Fibroblast of skin of right quadriceps (primary cell): ENCODE measurements around the gene WNT9A.
"Not testable (repeated sequence)": the region's sequence is repeated elsewhere in the genome, so short reads cannot be mapped to it uniquely, and the experiment has no call there.

Experiments
- DNase-seq: peaks from one replicate; pipeline ENCODE4 v3.0.0-alpha.2; 2013

WNT9A gene, protein sequence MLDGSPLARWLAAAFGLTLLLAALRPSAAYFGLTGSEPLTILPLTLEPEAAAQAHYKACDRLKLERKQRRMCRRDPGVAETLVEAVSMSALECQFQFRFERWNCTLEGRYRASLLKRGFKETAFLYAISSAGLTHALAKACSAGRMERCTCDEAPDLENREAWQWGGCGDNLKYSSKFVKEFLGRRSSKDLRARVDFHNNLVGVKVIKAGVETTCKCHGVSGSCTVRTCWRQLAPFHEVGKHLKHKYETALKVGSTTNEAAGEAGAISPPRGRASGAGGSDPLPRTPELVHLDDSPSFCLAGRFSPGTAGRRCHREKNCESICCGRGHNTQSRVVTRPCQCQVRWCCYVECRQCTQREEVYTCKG

GRCh38 chr1:227947676-227948492 lies at the start of gene WNT9A:
TSS of gene WNT9A (minus strand) at chr1:227947932. CDS start at chr1:227947887, 45 bp downstream.
- peak; percentile 65 for DNase-seq

DNA sequence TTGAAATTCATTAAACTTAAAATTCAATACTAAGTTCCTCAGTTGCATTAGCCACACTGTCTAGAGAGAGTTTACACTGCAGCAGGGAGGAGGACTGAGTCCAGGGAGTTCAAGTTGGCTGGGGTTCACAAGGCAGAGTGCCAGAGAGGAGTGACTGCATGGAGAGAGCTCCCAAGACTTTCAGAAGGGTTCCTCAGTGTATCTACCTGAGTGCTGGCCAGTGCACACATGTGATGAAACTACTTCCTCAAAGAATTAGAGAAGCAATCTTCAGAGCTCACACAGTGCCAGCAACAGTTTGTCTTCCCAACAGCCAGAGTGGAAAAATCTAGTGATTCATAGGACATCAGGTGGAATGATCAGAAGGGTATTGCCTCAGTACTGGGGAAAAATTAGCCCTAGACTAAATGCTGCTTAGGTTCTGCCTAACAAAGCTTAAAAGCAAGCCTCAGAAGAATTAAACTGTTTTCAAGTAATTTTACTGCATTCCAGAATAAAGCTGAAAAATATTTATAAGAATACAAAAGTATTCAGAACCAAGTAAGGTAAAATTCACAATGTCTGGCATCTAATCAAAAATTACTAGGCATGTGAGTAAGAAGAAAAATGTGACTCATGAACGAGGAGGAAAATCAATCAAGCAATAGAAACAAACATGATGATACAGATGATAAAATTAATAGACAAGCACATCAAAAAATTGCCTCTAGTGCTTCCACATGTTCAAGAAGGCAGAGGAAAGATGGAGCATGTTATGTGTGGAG lies 48.6 kb upstream of the WNT9A start:
- no peak for DNase-seq

GRCh38 chr1:227994632-227995300 lies 47.0 kb upstream of the WNT9A start:
- no peak for DNase-seq

DNA sequence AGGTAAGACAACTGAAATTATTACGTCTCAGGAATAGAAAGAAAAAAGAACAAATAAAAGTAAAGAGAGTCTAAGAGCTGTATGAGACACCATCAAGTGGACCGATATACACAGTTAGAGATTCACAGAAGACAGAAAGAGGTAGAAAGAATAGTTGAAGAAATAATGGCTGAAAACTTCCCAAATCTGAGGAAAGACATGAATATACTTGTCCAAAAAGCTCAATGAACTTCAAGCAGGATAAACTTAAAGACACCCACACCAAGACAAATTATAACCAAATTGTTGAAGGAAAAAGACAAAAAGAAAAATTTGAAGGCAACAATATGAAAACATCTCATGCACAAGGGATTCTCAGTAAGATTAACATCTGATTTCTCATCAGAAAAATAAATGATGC lies 39.4 kb upstream of the WNT9A start:
- no peak for DNase-seq

GRCh38 chr1:227975583-227976283 lies 28.0 kb upstream of the WNT9A start:
- DNase-seq: not testable (repeated sequence)

- not testable (repeated sequence) for DNase-seq
Observed at GRCh38 chr1:227973724-227974288, 26.1 kb upstream of the WNT9A start.

DNA sequence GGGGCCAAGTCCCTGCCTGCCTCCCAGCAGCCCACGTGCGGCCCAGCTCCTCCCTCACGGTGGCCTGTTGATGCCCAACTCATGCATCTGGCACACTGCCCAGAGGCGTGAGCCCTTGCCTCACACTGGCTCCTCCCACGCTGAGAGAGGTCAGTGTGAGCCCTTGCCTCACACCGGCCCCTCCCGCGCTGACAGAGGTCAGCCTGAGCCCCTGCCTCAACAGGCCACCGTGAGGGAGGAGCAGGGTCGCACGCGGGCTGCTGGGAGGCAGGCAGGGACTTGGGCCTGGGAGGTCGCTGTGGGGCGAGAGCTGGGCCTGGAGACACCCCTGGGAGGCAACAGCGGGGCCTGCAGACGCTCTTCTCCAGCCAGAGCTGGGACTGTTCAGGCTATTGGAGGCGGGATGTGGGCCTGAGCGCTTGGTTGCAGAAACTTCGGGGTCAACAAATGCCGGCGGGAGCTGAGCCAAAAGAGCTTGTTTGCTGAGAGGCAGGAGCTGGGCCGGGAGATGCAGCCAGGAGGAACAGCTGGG lies 25.2 kb upstream of the WNT9A start:
- not testable (repeated sequence) for DNase-seq

DNA sequence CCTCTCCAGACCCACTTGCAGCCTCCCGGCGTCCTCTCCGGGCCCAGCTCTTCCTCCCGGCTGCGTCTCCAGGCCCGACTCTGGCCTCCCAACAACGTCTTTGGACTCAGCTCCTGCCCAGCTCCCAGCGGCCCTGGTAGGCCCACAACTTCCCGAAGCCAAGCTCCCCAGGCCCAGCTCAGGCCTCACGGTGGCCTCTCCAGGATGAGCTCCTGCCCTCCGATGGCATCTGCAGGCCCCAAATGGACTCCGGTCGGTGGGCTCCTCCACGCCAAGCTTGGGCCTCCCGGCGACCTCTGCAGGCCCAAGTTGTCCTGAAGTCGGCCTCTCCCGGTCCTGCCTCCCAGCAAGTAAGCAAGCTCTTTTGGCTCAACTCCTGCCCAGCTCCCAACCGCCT lies 24.5 kb upstream of the WNT9A start:
- not testable (repeated sequence) for DNase-seq

DNA sequence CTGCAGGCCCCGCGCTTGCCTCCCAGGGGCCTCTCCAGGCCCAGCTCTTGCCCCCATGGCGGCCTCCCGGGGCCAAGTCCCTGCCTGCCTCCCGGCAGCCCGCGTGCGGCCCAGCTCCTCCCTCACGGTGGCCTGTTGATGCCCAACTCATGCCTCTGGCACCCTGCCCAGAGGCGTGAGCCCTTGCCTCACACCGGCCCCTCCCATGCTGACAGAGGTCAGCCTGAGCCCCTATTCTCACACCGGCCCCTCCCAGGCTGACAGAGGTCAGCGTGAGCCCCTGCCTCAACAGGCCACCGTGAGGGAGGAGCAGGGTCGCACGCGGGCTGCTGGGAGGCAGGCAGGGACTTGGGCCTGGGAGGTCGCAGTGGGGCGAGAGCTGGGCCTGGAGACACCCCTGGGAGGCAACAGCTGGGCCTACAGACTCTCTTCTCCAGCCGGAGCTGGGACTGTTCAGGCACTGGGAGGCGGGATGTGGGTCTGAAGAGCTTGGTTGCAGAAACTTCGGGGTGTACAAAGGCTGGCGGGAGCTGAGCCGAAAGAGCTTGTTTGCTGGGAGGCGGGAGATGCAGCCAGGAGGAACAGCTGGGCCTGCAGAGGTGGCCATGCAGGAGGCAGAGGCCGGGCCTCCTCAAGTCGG lies 24.0 kb upstream of the WNT9A start:
- not testable (repeated sequence) for DNase-seq

- DNase-seq: not testable (repeated sequence)
Observed at GRCh38 chr1:227971216-227971615, 23.5 kb upstream of the WNT9A start.

DNA sequence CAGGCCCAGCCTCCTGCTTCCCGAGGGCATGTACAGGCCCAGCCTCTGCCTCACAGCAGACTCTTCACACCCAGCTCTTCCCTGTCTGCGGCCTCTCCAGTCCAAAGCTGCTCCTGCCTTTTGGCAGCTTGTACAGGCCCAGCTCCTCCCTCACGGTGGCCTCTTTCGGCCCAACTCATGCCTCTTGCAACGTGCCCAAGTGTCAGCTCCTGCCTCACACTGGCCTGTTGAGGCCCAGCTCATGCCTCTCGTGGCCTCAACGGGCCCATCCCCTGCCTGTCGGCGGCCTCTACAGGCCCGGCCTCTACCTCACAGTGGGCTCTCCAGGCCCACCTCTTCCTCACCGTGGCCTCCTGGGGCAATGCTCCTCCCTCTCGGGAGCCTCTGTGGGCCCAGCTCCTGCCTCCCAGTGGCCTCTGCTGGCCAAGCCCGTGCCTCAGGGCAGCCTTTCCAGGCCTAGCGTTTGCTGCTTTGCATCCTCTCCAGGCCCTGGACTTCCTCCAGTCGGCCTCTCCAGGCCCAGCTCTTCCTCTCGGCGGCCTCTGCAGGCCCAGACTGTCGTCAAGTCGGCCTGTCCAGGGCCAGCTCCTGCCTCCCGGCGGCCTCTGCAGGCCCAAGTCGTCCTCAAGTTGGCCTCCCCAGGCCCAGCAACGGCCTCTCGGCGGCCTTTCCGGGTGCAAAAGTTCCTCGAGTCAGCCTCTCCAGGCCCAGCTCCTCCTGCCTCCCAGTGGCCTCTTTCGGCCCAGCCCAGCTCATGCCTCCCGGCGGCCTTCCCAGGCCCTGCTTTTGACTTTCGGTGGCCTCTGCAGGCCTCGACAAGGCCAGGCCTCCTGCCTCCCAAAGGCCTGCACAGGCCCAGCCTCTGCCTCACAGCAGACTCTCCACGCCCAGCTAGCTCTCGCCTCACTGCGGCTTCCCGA lies 22.6 kb upstream of the WNT9A start:
- not testable (repeated sequence) for DNase-seq

- DNase-seq: not testable (repeated sequence)
Observed at GRCh38 chr1:227967815-227968214, 20.1 kb upstream of the WNT9A start.

DNA sequence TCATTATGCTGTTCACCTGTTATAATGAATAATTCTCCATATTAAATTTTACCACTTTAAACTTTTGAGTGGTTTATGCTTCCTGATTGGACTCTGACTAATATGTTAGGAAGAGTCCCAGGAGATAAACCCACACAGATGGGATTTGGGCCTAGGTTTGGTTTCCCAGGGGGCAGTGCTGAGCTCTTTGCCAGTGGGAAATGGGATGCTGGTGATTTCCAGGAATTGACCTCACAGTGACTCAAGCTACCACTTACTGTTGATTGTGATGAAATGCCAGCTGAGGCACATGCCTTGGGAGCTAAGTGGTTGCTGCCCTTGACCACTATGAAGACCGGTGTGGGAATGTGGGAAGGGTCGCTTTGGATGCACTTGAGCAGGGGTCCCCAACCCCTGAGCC lies 19.0 kb upstream of the WNT9A start:
- DNase-seq: peak; percentile 44

- no peak for DNase-seq
Observed at GRCh38 chr1:227961651-227962466, 14.1 kb upstream of the WNT9A start.

DNA sequence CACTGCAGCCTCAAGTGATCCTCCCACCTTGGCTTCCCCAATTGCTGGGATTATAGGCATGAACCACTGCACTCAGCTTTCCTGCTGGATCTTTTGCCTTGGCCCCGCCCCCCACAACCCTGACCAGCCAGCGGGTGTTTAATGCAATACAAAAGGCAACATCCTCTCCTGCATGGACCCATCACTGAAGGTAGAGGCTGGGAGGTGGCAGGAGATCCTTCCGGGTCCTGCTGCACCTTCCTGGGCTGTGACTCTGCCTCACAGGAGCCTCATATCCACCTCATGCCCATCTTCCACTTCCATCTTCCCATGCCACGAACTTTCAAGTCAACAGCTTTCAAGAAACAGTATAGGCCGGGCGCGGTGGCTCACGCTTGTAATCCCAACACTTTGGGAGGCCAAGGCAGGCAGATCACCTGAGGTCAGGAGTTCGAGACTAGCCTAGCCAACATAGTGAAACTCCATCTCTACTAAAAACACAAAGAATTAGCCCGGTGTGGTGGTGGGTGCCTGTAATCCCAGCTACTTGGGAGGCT lies 11.7 kb upstream of the WNT9A start:
- no peak for DNase-seq

DNA sequence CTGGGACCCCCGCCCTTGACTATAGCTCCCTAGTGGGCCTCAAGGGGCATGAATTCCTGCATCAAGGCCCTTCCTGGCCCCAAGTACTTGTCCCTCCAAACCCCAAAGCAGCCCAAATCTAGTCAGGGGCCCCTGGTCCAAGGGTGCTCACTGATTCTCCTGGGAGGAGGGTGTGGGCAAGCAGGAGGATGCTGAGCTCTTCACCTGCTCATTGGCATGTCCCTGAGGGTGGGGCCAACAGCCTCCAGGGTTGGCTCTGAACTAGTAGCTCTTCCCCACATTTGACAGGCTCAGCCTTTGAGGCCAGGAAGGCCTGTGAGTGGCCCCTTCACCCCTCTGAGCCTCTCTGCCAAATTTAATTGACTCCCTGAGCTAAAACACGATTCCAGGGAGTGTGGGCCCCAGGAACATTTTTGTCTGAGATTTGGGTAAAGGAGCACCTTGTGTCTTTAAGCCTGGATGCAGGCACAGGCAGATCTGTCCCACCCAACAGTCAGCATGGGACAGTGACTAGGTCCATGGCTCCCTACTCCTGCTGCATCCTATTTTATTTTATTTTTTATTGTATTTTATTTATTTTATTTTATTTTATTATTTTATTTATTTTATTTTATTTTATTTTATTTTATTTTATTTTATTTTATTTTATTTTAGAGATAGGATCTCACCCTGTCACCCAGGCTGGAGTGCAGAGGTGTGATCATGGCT lies 11.0 kb upstream of the WNT9A start:
- DNase-seq: no peak

GRCh38 chr1:227955808-227956207 lies 8.1 kb upstream of the WNT9A start:
- DNase-seq: no peak
